DMS114 treated with DMSO at 0.1 percent for 48 hours (cell line): ENCODE data around the gene BRD4.
A peak's percentile ranks its signal among the peaks of the same experiment; 100 is the strongest.
"Not testable (repeated sequence)": the region's sequence is repeated elsewhere in the genome, so short reads cannot be mapped to it uniquely, and the experiment has no call there.

Experiments
- DNase-seq: peaks from one replicate; lab custom pipeline; 2025; ENCODE audit not compliant: unreplicated experiment; lab: John Stamatoyannopoulos, UW

The BRD4 gene

DNA sequence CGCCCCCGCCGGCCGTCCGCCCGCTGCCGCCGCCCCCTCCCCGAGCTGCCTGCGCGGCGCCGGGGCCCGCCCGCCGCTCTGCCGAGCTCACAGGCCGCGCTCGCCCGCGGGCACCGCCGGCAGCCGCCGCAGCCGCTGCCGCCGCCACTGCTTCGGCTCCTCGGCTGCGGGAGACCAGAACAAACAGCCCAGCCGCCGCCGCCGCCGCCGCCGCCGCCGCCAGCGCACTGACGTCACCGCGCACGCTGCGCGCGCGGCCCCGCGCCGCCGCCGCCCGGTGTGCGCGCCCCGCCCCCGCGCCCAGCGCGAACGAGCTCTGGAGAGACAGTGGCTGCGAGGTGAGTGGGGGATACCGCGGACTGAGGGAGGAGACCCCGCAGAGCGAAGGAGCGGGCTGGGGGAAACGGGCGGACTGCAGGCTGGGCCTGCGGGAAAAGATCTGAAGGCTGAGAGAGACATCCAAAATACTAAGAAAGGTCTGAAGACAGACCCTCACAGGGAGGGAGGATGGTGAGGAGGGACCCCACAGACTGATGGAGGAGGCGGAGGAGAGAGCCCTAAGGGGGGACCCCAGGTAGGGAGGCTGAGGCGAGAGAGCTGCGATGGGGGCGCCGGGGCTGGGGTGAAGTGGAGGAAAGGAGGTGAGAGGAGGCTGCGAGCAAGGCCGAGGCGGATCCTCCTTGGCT lies at the start of gene BRD4:
Gene BRD4, minus strand, starts transcription at position 229 of the 686 bp plus-strand sequence. CDS start 59,440 bp downstream, outside the sequence.
- no peak for DNase-seq

DNA sequence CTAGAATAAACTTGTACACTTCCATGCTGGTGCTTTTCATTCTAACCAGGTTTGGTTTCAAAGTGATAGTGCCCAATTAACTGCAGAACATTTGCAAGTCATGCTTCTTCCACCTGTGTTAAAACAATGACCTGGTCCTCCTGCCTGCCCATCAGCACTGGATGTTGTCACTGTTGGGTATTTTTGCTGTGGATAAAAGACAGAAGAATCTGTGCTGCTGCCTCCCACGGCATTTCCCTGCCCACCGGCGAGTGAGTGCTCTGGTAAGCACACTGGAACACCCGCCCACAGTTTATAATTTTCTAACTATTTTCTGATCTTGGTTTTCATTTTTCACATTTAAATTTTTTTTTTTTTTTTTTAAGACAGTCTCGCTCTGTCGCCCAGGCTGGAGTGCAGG lies 49.5 kb upstream of the BRD4 start:
- DNase-seq = no peak

DNA sequence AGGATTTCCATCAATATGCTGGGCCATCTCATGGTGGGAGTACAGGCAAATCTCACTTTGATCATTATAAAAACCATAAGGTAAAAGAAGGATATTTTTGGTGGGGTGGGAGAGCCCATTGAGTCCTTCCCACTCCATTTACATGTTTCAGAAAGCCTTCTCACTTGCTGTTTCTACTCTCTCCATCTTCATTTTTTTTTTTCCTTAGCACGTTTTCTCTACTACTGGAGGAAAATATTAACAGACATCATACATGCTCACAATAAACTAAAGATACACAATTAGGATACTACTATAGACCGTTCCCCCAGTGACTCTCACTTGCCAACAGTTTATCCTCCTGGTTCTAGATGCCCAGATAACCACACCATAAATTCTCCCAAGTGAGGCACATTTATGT lies 49.1 kb upstream of the BRD4 start:
- no peak for DNase-seq

DNA sequence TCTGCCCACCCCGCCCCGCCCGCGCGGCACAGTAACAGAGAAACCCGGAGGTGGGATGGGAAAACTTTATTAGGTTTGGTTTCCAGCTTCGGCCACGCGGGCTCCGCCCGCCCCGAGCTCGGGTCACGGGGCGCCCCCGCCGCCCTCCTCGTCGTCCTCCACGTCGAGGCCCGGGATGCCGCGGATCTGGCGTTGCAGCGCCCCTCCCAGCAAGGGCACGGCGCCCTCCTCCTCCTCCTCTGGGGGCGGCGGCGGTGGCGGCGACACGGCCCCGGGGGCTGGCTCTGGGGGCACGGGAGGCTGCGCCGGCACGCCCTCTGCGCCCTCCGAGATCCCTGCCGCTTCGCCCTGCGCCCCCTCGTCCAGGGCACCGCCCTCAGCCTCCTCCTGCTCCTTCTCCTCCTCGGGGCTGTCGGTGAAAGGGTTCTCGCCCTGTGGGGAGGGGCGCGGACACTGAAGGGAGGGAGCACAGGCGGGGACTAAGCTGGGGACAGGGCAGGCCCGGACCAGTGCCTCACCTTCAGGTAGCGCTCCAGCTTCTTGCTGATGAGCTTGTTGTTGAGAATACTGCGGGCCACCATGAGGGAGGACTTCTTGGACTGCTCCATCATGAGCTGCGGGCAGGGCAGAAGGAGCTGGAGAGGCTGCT lies 47.8 kb upstream of the BRD4 start:
- DNase-seq = peak; percentile 46

DNA sequence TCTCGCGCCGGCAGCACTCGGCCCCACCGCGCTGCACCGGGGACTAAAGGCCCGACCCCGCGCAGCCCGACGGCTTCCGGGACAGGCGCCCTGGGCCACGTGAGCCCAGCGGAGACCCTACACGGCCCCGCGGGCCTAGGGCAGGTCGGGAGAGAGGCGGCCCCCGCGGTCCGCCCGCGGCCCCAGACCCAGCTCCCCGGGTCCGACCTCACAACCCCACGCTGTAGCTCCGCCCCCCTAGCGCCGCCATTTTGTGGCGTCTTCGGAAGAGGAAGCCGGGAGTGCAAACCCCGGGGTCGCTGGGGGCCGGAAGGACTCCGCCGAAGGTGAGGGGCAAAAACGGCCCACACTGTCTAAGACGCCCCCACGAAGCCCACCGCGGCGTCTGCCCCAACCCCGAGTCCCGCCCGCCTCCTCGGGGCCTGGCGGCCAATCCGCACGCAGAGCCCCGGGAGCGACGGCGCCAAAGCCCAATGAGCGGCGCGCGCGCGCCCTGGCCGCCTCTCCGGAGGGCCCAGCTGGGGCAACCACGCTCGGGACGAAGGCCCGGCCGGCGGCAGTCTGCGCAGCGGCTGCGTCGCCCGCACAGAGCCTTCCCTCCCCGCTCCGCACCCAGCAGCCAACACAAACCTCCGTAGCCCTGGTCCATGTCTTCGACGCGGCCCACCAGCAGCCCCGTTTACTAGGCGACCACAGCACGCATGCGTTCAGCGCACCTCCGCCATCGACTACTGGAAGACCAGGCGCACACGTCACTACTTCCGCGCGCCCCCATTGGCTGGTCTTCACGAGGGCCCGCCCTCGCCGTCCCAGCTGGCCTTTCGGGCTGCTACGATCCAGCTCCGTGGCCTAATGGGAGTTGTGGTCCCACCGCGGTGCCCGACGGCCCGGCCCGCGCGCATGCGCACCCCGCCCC lies 47.0 kb upstream of the BRD4 start, which contains the start of gene AKAP8:
Gene AKAP8, minus strand, starts transcription at position 705 of the 916 bp plus-strand sequence. Its CDS starts 56 bp downstream, at position 649.
- peak; percentile 97 for DNase-seq

DNA sequence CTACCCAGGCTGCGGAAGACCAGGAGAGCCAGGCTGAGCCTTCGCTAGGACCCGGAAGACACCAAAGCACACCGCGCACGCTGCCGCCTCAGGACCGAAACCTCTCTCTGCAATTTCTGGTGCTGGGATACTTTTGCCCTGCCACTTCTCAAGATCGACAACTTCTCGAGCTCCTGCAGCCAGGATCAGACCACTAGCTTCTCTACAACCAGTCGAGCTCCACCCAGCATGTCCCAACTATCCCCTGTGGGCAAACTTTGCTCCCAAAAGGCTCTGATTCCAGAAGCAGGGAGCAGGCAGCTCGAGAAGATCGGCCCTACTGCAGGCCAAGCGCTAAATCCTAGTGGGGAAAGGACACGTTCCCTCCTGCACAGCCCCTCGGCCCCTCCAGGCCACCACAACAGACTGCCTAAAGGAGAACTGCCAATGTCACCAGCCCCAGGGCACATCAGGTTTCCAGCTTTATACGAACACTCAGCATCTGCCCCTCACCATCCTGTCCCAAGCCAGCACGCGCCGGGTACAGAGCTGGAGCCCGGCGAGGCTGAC lies 46.3 kb upstream of the BRD4 start:
- DNase-seq = no peak

DNA sequence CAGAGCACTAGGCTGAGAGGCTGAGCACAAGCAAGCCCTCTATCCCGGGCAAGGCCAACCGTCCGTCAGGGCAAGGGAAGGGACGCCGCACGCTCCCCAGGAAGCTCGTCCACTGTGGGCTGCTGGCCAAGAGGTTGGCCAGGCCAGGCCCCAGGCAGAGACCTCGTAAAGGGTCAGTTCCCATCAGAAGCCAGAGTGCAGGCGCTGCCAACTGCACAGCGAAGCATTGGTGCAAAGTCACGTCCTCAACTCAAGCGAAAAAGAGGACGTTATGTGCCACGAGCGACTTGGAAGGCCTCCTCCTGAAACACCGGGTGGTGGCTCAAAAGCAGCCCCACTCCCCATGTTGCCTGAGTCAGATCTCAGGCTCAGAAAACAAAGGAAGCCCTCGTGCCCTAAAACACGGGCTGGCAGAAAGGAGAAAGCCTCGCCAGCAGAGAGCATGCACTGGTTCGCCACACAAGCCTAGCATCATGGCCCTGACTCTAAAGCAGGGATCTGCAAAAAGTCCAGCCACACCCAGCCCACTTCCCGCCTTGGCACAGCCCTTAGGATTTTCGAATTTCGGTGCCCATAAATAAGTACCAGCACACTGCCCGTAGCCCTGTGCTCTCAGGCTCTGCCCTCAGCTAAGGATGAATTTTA lies 42.6 kb upstream of the BRD4 start:
- no peak for DNase-seq

DNA sequence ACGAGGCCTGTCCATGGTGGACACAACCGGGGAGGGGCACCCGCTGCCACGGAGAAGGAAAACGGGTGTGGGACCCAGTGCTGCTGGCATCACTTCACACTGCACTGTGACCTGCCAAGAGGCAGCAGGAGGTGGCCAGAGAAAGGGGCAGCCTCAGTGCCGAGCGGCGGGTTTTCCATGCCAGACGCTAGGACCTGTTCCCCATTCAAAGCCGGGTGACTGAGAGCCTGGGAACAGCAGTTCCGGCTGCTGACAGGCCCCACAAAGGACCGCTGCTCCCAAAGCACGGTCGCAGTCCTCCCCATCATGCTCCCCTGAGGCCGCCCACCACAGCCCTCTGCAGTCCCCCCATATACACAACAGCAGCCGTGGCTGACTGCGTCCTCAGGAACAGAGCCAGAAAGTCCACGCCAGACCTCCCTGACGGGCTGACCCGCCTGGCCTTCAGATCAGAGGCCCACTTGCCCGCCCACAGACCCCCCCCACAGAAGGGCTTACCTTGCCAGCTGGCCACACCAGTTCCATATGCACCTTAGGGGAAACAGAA lies 41.8 kb upstream of the BRD4 start:
- no peak for DNase-seq

DNA sequence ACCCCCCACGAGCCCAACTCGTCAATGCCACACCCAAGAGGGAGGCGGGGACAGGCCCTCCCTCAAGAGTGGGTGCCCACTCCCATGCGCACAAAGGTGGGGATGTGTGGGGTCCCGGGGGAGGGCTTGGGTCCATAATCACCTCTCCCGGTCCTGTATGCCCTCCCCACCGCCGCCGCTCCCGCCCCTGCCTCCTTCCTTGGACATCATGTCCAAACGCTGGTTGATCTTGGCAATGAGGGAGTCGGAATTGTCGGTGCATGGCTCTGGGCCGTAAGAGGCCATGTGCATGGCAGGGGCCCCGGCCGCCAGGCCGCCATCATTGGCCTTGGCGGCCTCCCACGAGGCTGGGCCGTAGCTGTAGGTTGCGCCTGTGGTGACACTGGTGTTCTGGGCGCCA lies 41.3 kb upstream of the BRD4 start:
- DNase-seq = no peak

DNA sequence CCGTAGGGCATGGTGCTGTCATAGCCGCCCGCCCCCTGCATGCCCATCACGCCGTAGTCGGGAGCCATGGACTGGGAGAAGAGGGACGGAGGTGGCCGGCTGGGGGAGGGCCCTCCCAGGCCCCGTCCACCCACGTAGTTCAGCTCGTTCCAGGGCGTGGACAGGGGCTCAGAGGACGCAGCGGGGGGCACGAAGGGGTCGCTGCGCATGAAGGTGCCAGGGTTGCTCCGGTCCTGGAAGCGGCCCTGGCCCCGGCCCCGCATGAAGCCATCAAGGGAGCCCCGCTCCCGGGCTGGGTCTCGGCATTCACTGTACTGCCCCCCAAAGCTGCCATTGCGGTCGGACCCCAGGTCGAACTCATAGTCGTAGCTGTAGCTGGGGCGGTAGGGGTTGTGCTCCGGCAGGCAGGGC lies 40.6 kb upstream of the BRD4 start:
- no peak for DNase-seq

DNA sequence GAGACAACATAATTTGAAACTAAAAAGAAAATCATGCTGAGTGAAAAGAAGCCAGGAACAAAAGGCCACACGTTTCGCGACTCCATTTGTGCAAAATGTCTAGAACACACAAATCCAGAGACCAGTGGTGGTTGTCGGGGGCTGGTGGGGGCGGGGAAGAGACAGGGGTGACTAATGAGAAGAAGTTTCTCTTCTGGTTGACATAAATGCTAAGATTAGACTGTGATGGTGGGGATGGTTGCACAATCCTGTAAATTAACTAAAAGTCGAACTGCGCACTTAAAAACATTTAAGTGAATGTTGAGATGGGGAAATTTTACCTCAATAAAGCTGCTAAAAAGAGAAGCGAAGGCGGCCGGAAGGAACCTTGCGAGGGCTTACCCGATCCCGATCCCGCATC lies 40.1 kb upstream of the BRD4 start:
- DNase-seq = no peak

DNA sequence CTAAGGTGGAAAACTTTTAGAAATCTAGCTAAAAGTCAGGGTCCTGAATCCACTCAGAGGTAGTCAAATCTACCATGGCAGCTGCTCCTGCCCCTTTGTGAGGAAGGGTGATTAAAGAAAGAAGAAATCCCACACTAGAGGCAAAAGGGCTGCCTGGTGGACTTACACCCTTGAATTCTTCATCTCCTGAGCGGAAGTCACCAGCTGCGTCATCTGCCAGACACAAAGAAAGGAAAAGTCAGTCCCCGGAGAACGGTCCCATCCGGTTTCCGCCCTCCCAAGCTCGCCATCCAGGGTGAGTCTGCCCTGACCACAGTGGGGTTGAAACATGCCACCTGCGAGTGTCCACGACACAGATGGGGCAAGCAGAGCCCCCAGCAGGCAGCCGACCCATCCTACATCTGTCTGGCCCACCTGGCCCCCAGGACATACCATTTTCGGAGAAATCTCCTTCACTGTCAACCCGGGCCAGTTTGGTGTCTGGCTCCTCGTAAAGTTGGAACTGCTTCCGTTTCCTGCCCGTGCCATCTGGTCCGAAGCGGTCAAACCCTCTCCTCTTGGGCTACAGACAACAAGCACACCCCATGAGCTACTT lies 39.5 kb upstream of the BRD4 start:
- no peak for DNase-seq

DNA sequence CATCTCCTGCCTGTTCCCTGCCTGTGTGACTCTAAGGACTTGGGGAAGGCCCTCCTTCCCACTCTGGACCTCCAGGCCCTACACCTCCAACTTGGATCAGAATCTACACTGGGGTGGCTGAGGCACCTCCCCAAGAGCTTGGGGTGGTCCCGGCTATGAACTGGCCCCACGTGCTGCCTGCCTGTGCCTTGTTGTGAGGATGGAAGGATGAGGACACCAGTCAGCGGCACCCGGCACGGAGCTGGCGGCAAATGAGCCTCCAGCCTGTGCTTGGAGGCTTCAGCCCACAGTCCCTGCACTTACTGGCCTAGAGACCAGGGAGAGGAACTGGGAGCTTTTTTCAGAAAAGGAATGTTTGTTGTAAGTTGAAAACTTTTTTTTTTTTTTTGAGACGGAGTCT lies 38.8 kb upstream of the BRD4 start:
- no peak for DNase-seq

DNA sequence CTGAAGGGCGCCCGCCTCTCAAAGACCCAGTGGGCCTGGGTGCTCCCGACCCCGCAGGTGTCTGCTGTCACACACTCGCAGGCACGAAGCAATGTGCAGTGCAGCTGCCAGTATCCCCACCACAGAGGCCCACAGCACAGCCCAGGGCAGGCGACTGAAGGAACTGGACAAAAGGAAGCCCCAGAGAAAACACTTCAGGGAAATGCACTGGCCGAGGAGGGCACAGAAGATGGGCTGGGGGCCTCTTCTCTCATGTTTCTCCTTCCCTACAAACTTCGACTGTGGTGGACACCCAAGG lies 37.2 kb upstream of the BRD4 start:
- DNase-seq = no peak

DNA sequence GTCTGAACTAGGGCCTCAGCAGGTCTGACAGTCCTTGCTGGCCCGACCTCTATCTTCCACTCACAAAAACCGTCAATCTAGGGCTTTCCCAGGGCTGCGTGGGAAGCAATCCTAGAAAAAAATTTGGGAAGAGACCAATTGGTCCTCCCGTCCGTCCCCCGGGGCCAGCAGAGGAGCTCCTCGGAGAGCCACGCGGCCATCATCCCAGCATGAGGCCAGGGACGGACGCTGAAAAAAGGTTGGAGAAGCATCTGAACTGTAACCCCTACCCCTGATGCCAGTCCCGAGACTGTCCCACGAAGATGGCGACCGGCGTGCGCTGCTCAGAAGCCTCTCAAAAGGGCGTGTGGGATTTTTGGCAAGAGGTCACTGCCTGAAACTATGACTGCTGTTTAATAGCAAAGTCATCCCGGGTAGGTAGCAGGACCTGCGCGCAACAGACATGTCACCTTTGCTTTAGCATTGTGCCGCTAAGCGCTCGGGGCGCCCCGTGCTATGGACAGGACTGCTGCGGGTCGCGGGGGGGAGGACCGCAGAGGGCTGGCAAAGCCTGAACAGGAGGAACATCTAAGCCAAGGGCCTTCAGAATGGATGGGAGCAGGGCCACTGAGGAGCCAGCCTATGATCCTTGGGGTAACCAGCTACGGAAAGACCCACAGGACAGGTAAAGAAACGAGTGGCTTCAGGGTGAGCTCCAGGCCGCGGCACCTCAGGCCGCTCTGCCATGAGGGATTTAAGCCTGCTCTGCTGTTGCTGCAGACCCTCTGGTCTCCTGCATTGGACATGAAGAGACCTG lies 36.7 kb upstream of the BRD4 start:
- DNase-seq = no peak

DNA sequence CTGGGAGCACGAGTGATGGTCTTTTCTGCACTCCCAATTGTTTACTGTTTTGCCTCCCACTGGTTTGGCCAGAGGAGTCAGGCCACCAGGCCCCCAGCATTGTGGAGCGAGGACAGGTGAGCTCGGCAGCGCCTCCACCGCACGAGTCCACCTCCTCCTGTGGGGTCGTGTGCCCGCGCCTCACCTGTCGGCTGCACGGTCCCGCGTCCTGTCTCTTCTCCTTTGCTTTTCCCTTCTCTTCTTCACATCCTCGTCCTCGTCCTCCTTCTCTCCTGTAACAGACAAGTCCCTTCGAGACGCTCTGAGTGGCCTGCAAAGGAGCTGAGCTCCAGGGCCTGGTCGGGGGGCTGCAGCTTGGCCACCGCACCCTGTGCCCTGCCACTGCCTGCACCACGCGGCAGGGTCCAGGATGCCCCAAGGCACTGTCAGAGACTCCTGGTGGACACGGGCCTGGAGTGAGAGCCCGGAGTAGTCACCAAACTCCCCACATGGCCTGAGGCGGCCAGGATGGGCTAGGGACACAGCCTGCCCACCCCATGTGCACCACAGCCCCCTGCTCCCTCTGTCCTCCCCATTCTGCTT lies 35.8 kb upstream of the BRD4 start:
- DNase-seq = no peak

DNA sequence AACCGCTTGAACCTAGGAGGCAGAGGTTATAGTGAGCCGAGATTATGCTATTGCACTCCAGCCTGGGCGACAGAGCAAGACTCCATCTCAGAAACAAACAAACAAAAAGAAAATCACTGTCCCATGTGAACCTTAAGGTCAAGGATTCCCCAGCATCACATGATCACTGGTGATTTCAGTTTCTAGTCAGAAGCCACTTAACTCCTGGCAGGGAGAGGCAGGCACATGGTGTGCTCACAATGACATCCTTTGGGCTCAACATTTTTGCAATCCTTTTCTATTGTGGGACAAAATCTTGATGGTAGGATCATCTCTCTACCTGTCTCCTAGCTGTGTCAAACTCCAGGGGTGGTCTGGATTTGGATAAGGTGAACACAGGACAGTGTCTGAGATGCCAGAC lies 35.1 kb upstream of the BRD4 start:
- no peak for DNase-seq

DNA sequence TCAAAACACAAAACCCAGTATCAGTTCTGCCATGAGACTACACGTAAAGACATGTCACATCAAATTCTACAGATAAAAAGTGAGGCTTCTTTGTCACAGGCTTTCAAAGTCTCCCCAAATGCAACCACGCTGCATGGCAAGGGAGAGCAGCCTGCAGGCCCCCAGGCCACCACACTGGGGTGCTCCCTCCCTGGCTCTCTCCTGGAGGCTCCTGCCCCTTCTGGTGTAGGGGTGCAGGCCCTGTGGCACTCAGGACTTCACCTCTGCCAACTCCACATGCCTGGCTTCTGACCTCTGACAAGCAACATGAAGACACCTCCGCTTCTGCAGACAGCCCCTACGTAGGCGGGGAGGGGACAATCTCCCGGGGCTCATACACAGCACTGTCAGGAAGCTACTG lies 32.9 kb upstream of the BRD4 start:
- no peak for DNase-seq

DNA sequence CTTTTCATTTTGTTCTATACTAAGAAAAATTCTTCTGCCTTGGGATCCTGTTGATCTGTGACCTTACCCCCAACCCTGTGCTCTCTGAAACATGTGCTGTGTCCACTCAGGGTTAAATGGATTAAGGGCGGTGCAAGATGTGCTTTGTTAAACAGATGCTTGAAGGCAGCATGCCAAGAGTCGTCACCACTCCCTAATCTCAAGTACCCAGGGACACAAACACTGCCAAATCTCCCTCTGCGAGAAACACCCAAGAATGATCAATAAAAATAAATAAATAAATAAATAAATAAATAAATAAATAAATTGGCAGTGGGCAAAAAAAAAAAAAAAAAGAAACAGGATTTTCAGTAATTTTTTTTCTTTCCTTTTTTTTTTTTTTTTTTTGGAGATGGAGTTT lies 31.5 kb upstream of the BRD4 start:
- not testable (repeated sequence) for DNase-seq
